HG03571 (cell line): Measurements from ENCODE around the gene DPP10.
"Not testable (repeated sequence)": the region's sequence is repeated elsewhere in the genome, so short reads cannot be mapped to it uniquely, and the experiment has no call there.

Source experiments
- ATAC-seq: cut with Tn5 transposase; IDR thresholded peaks from one replicate; pipeline ENCODE4 v1.9.1; 2021; ENCODE audit not compliant: unreplicated experiment

The DPP10 gene

DNA sequence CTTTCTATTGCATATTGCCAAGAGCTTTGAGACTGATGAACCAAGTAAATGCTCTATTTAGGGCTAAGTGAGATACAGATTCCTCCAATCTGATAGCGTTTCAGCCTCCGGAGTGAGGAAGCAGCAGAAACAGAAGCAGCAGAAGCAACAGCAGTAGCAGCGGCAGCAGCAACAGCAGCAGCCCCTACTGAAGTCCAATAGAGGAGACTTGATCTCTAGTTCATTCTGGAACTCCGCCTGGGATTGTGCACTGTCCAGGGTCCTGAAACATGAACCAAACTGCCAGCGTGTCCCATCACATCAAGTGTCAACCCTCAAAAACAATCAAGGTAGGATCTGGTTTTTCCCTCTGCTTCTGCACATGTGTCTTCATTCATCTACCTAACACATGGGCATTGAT, at the start of gene DPP10:
Gene DPP10 (plus strand): TSS at position 132 of the 400 bp plus-strand sequence.
- ATAC-seq, result no peak

DNA sequence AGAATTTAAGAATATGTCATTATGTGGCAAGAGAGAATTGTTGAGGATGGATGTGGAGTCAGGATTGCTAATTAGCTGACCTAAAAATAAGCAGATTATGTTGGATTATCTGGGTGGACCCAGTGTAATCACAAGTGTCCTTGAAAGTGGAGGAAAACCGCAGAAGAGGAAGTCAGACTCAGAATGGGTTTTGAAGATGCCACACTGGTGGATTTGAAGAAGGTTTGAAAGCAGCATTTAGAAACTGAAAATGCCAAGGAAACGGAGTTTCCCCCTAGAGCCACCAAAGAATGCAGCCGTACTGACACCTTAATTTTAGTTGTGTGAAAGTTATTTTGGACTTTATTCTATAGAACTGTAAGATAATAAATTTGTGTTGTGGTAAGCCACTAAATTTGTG, 41.6 kb upstream of the DPP10 start:
- ATAC-seq, result no peak

DNA sequence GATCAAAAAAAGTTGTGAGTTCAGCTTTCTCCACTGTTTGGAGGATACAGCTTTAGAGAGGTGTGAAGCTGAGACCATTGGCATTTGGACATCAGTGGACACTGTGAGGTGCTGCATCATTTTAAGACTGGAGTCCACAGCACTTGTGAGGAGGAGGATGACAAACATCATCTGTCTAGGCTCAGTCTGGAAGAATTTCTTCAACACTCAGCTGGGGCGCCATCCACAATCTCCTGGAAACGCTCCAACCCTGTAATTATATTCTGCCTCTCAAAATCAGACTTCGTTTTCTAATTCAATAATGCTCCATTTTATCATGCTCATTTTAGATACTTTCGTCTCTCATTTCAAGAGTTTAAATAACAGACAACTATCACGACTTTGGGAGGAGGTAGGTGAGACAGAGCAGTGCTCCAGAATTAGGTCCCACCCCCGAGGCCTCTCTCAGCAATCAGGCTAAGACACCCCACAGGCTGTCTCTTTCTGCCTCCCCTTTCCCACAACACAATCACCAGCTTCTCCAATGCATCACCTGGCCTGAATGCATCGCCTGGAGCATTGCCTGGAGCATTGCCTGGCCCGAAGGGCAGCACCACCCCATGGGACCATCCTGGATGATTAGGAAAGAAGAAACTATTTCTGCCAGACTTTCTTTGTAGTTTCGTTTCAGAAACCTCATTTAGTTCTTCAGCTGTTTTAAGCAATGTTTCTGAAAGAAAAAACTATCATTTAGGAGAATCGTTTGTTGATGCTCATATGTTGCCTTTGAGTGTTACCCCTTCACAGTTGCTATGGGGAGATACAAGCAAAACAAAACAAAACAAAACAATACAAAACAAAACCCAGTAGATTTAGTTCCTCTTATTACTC, 37.0 kb upstream of the DPP10 start:
- no peak for ATAC-seq

DNA sequence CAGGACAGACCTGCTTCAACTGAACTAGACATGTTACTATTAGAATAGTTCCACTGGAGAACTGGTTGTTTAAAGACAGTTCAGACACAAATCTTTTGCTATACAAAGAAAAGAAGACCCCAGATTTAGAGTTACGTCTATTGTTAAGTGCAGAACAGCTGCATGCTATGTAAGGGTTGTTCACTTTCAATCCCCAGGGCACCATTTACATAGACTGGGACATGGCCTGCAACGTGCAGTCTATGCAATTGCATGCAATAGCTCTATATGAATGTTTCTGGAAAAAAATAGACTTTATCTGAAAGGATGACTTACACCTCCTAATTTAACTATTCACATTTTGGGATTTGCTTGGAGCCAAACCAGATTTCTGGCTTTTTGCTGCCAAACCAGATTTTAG, 36.1 kb upstream of the DPP10 start:
- no peak for ATAC-seq

DNA sequence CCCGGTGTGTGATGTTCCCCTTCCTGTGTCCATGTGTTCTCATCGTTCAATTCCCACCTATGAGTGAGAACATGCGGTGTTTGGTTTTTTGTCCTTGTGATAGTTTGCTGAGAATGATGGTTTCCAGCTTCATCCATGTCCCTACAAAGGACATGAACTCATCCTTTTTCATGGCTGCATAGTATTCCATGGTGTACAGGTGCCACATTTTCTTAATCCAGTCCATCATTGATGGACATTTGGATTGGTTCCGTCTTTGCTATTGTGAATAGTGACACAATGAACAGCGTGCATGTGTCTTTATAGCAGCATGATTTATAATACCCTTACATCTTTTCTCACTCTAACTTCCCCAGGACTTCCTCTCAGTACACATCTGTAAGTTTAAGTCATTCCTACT, 35.1 kb upstream of the DPP10 start:
- not testable (repeated sequence) for ATAC-seq

DNA sequence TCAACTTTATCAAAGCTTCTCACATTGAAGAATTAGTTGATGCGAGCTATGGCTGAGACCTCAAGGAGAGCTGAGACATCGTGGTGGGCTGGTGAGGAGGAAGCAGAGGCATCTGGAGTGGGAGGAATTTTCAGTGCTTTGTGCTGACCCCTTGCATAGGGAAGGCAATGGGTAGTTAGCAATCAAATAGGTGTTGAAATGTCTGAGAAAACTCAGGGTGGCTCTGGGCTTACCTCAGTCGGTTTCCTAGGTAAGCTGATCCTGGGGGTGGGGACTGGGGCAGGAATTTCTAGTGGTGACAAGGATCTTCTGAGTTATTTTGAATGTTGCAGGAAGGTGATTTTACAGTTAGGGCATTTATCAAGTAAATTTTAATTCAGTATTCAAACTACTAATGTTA, 20.7 kb upstream of the DPP10 start:
- no peak for ATAC-seq

DNA sequence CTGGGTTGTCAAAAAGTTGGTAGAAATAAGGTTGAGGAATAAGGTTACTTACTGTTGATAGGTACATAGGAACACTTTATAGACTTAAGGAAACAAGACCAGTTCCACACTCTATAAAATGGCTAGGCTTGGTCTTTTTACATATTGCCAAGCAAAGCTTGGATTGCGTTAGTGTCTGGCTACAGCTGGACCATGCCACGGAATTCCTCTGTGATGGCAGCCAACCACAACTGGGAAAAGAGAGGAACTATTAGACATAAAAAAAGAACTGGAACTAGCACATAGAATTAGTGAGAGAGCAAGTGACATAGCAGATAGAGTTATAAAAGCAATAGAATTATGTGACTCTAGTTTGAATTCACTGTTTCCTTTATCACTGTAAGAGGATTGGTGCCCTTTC, 17.7 kb upstream of the DPP10 start:
- ATAC-seq, result no peak

DNA sequence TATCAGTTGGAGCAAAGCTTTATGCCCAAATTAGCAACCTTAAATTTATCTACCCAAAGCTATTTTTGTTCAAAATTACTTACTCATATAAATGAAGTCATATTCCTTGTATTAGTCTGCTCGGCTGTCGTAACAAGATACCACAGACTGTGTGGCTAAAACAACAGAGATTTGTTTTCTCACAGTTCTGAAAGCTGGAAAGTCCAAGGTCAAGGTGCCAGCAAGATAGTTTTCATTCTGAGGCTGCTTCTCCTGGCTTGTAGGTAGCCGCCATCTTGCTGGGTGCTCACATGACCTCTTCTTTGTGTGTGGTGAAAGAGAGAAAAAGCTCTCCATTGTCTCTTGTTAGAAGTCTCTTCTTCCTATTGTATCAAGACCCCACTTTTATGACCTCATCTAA, 15.7 kb upstream of the DPP10 start:
- no peak for ATAC-seq

DNA sequence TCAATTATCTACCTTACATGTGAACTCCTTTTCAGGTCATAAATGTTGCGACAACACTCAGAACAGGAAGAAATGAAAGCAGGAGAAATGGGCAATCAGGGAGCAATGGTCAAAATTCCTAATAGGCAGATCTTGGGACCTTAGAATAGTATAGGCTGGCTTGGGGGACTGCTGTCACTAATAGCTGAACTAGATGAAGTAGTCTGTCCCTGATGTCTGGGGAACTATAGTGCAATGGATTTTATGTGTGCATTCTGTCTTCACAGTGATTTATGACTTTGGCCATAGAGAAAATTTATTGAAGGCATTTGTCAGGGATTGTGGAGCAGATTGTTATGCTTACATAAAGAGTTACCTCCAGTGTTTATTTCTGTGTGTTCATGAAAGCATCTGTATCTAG, 6.1 kb upstream of the DPP10 start:
- ATAC-seq, result no peak

DNA sequence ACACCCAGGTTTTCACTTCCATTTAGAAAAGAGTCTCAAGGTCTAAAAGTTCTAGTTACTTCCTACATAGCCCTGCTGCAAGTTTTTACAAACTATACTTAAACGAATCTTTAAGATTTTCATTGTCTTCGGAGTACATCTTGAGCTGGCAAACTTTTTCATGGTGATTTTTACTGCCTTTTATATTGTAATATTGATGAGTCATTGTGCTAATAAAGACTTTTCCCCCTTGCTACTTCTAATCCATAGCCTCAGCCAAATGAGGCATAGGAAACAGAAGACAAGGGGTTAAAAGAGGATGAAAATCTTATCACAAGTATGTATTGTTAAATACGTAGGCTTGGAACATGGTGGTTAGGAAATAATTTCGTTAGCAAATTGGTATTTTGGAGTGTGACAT, 4.1 kb downstream of the DPP10 start:
- ATAC-seq, result no peak

DNA sequence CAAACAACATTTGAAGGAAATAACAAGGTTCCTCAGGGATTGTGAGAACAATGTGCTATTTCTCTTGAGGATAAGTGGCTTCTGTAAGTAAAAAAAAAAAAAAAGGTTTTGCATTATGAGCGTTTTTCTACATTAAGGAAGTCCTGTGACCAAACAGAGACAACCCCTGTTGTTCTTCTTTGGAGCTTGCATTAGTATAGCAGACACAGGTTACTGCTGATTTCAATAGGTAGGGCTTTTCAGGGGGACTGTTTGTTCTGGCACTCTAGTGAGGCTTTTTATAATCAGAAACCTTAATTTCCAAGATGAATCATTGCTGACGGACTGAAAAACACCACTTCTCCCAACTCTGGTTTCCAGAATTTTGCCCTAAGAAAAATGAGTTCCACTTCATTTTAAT, 8.2 kb downstream of the DPP10 start:
- no peak for ATAC-seq

DNA sequence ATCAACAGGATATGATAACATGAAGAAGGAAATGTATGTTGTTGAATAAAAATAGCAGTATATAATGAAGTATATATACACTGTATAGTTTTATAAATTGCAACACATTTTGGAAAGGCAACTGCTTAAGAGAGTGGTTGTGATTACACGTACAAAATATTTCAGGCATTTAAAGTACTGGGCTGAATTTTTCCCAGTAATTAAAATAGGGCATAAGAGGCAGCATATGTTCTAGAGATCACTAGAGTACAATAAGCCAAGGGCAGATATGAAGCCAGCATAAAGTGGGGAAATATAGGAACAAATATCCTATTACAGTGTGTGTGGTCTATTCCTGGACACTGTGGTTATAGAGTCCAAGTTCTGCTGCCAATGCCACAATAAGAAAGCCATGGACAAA, 14.1 kb downstream of the DPP10 start:
- ATAC-seq, result no peak

DNA sequence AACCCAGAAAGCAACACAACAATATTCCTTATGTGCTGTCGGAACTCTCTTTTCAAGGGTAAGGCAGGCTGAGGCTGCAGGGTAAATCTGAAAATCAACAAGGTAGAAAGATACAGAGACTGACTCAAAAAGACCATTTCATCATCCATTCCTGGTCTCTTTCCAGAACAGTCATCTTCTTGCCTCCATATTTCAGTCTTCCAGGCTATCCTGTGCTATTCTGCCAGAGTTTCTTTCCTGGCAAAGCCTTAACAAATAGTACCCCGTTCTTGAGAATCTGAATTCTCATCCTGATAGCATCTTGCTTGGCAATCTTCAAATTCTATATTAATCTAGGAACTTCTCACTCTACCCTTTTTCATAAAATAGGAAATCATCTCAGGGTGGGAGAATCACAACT, 15.5 kb downstream of the DPP10 start:
- no peak for ATAC-seq

DNA sequence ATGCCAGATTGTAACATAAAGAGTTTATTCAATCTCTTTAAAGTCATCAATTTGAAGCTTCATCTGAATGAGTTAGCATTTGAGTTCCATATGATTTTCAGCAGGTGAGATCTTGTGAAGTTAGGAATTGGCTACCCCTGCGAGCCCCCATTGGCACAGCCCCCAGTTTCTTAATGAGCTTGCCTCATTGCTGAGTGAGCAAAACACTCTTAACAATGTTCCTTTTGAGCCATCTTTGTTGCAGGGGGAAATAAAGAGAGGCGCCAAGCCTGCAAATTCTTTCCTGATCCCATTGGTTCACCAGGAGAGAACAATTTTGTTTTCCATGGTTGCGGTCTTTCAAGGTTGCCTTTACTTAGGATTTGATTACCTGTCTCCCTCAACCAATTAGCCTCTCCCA, 18.7 kb downstream of the DPP10 start:
- no peak for ATAC-seq

DNA sequence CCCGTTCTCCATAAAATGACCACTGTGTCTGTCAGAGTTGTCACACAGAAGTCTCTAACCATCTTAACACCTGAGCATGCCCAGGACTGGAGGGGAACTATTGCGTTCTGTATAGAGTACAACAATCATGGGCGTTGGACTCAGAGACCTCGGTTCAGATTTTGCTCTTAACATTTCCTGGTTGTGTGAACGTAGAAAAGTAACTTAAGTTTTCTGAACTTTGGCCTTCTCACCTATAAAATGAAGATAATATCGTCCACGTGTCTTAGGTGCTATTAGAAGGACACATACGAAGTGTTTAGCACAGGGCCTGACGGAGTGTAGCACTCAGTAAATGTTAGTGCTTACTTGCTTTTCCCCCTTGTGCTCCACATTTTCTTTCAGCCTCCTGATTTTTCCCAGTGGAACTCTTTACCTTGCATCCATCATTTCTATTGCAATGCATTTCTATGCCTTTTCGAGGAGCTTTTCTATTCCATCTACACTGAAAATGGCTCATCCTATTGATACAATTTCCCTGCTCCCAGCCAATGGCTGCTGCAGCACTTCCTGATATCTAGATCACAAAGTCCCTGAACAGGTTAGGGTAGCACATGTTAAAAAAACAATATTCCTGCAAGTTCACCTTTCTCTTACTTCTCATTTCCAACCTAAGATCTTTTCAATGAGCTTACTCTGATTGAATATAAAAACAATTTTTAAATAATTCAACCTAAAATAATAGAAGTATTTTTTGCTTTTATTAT, 22.7 kb downstream of the DPP10 start:
- no peak for ATAC-seq

DNA sequence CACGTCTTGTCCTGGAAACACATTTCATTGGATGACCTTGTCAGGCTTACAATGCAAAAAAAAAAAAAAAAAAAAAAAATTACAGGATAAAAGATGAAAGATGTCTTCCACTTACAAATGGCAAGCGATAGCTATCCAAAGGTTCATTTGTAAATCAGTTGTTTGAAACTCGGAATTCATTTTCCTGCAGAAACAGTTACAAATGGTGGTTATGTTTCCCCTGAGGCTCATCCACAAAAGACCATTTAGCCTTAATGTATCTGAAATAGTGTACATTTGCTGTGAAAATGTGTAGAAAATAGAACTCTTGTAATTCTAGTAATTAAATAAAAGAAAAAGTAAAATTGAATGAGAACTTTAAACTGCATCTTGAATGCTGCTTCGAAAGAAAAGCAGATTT, 25.9 kb downstream of the DPP10 start:
- no peak for ATAC-seq

DNA sequence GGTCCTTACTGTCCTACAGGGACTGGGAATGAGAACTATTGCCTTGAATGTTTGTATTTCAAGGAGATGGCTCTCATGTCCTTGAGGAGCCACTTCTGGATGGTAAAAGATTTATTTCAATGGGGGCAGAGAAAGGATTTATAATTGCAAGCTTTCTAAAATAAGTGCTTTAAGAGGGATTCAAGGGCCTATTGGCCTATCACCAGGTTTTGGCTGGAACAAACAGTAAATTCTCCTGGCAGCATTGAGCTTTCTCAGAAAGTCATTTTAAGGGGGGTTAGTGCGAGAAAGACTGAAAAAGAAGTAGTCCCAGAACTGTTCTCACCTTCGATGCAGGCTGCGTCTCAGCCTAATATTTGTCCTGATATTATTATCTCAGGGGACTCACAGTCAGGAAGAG, 29.8 kb downstream of the DPP10 start:
- no peak for ATAC-seq

DNA sequence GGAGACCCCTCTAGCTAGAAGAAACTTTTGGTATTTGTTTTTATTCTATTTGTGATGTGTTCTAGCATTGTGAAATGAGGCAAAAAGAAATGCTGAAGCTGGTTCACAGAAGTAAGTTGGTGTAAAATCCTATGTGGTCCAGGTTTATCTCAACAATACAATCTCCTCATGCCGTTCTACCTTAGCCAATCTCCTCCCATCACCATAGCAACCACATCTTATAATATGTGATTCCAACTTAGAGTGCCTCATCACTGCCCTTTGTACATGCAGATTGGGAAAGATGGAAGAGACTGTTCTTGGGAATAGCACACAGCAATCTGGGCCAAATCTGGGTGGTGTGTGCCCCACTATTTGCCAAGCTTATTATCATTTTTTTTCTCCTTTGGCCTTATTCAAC, 30.3 kb downstream of the DPP10 start:
- ATAC-seq, result no peak

DNA sequence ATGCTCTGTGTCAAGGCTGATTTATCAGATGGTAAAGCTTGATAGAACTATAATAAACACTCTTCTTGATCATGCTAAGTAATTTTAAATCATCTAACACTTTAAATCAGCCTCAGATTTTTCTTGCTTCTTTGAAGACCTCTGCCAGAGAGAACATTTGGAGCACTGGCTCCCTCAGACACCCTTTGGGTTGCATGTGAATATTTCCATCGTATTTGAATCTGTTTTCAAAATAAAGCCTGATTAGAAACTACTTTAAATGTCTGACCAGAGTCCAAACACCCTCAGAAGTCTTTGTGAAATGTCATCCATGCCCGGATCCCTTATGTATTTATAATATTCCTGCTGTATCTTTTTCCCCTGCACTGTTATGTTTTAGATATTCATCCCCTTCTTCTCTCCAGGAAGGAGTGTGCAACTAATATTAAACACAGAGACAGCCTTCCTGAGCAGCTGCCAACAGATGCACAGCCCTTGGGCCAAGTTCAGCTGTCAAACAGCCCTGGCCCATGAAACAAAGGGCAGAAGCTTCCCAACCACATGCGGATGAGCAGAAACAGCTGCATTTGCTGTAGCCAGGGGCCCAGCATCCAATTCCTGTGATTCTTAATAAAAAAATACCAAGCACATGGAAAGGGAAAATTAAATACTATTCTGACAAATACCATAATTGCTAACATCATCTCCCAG, 46.5 kb downstream of the DPP10 start:
- no peak for ATAC-seq

DNA sequence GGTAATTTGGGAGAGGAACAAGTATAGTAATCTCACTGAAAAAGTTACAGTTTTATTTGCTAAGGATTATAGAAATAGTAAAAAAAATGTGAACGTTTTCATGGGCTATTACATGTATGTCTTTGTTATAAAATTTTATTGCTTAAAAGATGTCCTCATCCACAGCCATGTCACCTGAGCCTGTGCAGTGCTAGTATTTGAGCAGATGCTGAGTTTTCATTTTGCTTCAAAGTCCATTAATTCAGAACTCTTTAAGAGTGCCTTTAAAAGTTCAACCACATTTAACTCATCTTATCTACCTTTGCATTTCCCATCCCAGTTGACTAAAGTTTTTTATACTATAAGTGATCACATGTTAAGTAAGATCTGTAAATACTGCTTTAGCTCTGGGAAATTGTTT, 52.6 kb downstream of the DPP10 start:
- no peak for ATAC-seq

DNA sequence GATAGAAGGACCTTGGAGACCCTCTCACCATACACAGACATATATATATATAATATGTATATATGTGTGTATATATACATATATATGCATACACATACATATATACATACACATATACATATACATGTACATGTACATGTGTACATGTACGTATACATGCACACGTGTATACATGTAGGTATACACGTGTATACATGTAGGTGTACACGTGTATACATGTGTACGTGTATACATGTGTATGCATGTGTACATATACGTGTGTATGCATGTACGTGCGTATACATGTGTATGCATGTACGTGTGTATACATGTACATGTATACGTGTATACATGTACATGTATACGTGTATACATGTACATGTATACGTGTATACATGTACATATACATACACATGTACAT, 54.5 kb downstream of the DPP10 start:
- no peak for ATAC-seq

DNA sequence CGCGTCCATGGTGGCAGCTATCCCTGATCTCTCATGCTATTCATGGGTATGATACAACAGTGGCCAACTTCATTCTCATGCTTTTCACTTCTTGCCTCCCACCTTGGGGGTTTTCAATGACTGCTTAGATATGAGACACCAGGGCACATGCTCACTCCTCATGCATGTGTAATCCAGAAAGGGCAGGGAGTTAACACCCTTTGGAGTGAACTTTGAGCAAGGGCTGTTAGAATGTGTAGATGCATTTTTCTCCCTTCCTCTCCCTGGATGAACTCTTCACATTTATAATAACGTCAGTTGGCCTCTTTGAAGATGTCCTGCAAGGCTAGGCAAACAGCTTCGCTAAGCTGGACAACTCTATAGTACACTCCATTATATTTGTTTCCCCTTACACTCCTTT, 56.7 kb downstream of the DPP10 start:
- no peak for ATAC-seq
